Spinal cord (tissue), 10 donors: ENCODE measurements around the gene HIC1. TPM values are rescaled to one million over a fixed set of nuclear protein-coding genes. Genes with fewer than 3 reads are reported as not detected.

Experiments
- DNase-seq, 6 donors: peaks; one replicate each; pipeline versions ENCODE4 v3.0.0 to v3.0.0-alpha.2; 2013 to 2015; ENCODE audit warnings: low spot score in 6 of 6, low read depth in 4 of 6
- H3K27ac ChIP-seq: one replicate; pipeline ENCODE4 v1.5.1; 2013; ENCODE audit warnings: low read depth, low read length, control low read depth
- H3K27me3 ChIP-seq: one replicate; pipeline ENCODE4 v1.6.1; 2013; ENCODE audit warnings: low read length; ENCODE audit not compliant: control insufficient read depth, insufficient read depth
- H3K36me3 ChIP-seq: one replicate; pipeline ENCODE4 v1.6.1; 2013; ENCODE audit warnings: low read length; ENCODE audit not compliant: control insufficient read depth, insufficient read depth
- H3K4me1 ChIP-seq: one replicate; pipeline ENCODE4 v1.6.1; 2013; ENCODE audit warnings: low read length; ENCODE audit not compliant: control insufficient read depth, insufficient read depth
- H3K4me3 ChIP-seq: one replicate; pipeline ENCODE4 v1.5.1; 2013; ENCODE audit warnings: low read depth, low read length, control low read depth
- H3K9me3 ChIP-seq: one replicate; pipeline ENCODE4 v1.6.1; 2013; ENCODE audit warnings: low read length; ENCODE audit not compliant: control insufficient read depth, insufficient read depth
- WGBS: methylation state at CpG from one replicate; pipeline ENCODE4 v1.1.5; 2013; ENCODE audit warnings: missing lambda C conversion rate; ENCODE audit not compliant: insufficient coverage; 5-methylcytosine and 5-hydroxymethylcytosine counted together
- polyA plus RNA-seq, 2 donors: library from polyadenylated mRNA; unstranded; fragments of 120-200 nt; gene quantifications; one replicate each; pipeline ENCODE4 v1.2.1, GENCODE V29; 2013; ENCODE audit not compliant: insufficient read length in 2 of 2
- total RNA-seq, 2 donors: library from RNA; depleted of rRNA in 1 of 2; stranded (reverse); fragments of 120-200 nt in 1 of 2; fragments of >200 nt in 1 of 2; gene quantifications; one replicate each; pipeline versions ENCODE4 v1.2.3 to v1.2.4, GENCODE V29; 2013 to 2014
- donor health status: healthy.

The HIC1 gene
- total and polyA plus RNA-seq, 4 donors = 8.6 to 46.5 (median 14.2) TPM

DNA sequence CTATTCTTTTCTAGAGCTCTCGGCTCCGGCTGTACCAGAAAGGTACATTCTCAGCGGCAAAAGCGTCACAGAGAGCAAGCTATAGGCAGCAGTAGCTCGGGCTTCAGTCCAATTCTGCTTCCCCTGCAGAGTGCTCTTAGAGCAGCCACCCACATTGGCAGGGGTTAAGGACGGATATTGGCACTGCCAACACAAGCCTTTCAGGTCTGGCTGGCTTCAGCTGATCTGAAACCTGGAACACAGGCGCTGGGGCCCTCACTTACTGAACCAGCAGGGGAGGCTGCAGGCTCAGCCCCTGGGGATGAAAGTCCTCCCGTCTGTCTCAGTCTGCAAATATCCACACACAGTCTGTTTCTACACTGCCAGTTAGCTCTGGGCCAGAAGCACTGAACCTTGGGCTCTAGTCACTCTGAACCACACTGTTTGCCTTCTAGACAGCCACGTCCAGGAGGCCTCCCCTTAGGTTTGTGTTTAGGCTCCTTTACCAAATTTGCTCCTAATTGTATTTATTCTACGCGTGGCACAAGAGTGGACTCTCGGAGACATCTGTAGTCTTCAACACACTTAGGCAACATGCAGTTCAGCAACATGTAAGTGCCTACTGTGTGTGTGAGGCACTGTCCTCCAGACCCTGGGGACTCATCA lies 40.1 kb downstream of the HIC1 start:
- Histone ChIP-seq H3K9me3 (no peaks in the 10 kb centered on the region), H3K4me1 (peaks cover 27% of the 10 kb centered on the region), H3K4me3 (no peak overlapping the region), H3K27me3 (no peaks in the 10 kb centered on the region), H3K27ac (peak overlapping the region; percentile 57), H3K36me3 (no peaks in the 10 kb centered on the region)
- 33% methylated on average over 9 of the region's 12 CpGs for WGBS
- DNase-seq = peak in 3 of 6 donors; percentile 49 to 91 (median 83)

DNA sequence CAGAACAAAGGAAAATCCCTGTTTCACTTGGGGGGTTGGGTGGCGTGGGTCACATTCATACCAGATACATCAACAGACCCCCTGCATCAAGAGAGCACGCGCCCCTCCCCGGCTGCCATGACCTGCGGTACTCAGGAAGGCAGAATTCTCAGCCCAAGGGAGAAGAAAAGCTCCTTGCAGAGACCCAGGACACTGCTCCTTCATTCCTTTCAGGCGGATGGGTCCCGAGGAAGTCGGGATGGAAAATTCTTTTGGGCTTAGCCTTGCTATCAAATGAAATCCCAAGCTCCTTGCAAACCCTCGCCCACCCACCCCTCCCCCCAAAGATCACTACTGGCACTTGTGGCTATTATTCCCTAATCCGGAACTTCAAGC lies 40.6 kb downstream of the HIC1 start:
- Histone ChIP-seq H3K4me3 (no peak overlapping the region), H3K4me1 (peaks cover 22% of the 10 kb centered on the region), H3K27me3 (no peaks in the 10 kb centered on the region), H3K9me3 (no peaks in the 10 kb centered on the region), H3K27ac (peak overlapping the region; percentile 57), H3K36me3 (no peaks in the 10 kb centered on the region)
- DNase-seq = no peak
- WGBS = 74% methylated on average over 9 of the region's 10 CpGs

- Histone ChIP-seq H3K4me1 (no peaks in the 10 kb centered on the region), H3K27me3 (no peaks in the 10 kb centered on the region)
Observed at GRCh38 chr17:2101448-2102257, 46.8 kb downstream of the HIC1 start.

GRCh38 chr17:2102931-2103809 lies 48.3 kb downstream of the HIC1 start:
- H3K27ac ChIP-seq = no peak overlapping the region
- peaks cover 3% of the 10 kb centered on the region for H3K36me3 ChIP-seq
- DNase-seq = no peak
- H3K4me1 ChIP-seq = peaks cover 6% of the 10 kb centered on the region
- 95% methylated on average over 8 of the region's 9 CpGs for WGBS
- no peaks in the 10 kb centered on the region for H3K27me3 ChIP-seq
- H3K4me3 ChIP-seq = no peak overlapping the region
- H3K9me3 ChIP-seq = no peaks in the 10 kb centered on the region

More at GRCh38 chr17:2101448-2102257, 46.8 kb downstream of the HIC1 start:
- Histone ChIP-seq H3K4me3 (no peak overlapping the region), H3K27ac (no peak overlapping the region), H3K9me3 (no peaks in the 10 kb centered on the region), H3K36me3 (peaks cover 3% of the 10 kb centered on the region)
- 56% methylated on average over 8 of the region's 15 CpGs for WGBS
- DNase-seq = peak in 1 of 6 donors; percentile 49

DNA sequence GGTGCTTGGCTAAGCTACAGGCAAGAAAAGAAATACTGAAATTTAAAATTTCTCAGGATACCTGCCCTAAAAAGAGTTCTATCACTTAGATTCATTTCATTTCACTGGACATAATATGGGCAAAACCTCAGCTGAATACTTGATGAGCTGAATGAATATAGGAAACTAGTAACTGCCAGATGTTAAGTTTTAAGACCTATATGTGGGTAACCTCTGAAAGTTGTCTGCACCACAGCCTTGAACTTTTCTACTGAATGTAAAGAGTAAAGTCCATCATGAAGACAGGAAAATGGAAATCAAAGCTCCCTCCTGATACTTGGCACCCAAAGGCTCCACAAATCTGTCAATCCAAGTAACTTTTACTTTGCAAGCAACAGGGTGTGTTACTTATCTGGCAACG lies 50.8 kb downstream of the HIC1 start:
- Histone ChIP-seq H3K27ac (peak overlapping the region; percentile 69), H3K4me1 (peaks cover 6% of the 10 kb centered on the region)
- no CpG with 5 or more reads among the region's 1 CpG for WGBS

GRCh38 chr17:2106308-2106955 lies 51.5 kb downstream of the HIC1 start:
- Histone ChIP-seq H3K36me3 (peaks cover 3% of the 10 kb centered on the region), H3K27ac (peak overlapping the region; percentile 69), H3K27me3 (no peaks in the 10 kb centered on the region), H3K9me3 (no peaks in the 10 kb centered on the region), H3K4me3 (no peak overlapping the region), H3K4me1 (peaks cover 6% of the 10 kb centered on the region)
- WGBS = 88% methylated on average over 9 of the region's 11 CpGs
- no peak for DNase-seq

More for the DNA sequence above, 50.8 kb downstream of the HIC1 start:
- H3K27me3 ChIP-seq = no peaks in the 10 kb centered on the region
- no peaks in the 10 kb centered on the region for H3K9me3 ChIP-seq
- DNase-seq = no peak
- no peak overlapping the region for H3K4me3 ChIP-seq
- peaks cover 3% of the 10 kb centered on the region for H3K36me3 ChIP-seq

DNA sequence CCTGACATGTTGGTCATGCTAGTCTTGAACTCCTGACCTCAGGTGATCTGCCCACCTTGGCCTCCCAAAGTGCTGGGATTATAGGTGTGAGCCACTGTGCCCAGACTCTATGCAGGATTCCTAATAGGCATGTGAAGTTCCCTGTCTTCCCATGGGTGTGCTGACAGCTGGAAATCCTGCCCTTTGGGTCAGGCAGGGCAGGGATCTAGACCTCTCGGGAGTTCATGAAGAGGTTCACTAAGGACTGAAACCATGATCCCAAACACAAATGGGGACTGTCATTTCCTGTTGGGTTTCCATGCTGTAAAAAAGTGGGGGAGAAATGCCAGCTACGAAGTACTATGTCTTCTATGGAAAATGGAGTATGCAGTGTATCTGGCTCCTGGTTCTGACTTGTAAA lies 52.1 kb downstream of the HIC1 start:
- Histone ChIP-seq H3K4me3 (no peak overlapping the region), H3K27me3 (no peaks in the 10 kb centered on the region), H3K27ac (peak overlapping the region; percentile 57), H3K36me3 (peaks cover 3% of the 10 kb centered on the region), H3K4me1 (peaks cover 6% of the 10 kb centered on the region), H3K9me3 (no peaks in the 10 kb centered on the region)
- DNase-seq = no peak
- 83% methylated on average over 1 of the region's 2 CpGs for WGBS

GRCh38 chr17:2107506-2107905 lies 52.6 kb downstream of the HIC1 start:
- no peaks in the 10 kb centered on the region for H3K27me3 ChIP-seq
- peak in 1 of 6 donors; percentile 75 for DNase-seq
- no peak overlapping the region for H3K4me3 ChIP-seq
- no peaks in the 10 kb centered on the region for H3K9me3 ChIP-seq
- peak overlapping the region; percentile 57 for H3K27ac ChIP-seq
- peaks cover 3% of the 10 kb centered on the region for H3K36me3 ChIP-seq
- WGBS = 94% methylated on average over 3 of the region's 3 CpGs
- peaks cover 6% of the 10 kb centered on the region for H3K4me1 ChIP-seq

DNA sequence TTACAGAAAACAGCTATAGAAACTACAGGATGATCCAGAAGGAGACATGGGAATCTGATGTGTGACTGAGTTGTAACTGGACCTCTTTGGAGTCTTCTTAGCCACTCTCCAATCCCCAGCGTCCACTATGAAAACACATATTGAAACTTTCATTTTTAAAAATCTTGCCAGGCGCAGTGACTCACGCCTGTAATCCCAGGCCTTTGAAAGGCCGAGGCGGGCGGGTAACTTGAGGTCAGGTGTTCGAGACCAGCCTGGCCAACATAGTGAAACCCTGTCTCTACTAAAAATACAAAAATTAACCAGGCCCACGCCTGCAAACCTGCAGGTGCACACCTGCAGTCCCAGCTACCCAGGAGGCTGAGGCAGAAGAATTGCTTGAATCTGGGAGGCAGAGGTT lies 53.3 kb downstream of the HIC1 start:
- Histone ChIP-seq H3K27ac (no peak overlapping the region), H3K4me3 (no peak overlapping the region)

More for the DNA sequence above, 53.3 kb downstream of the HIC1 start:
- peaks cover 3% of the 10 kb centered on the region for H3K36me3 ChIP-seq
- no peaks in the 10 kb centered on the region for H3K27me3 ChIP-seq
- no peak for DNase-seq
- no peaks in the 10 kb centered on the region for H3K9me3 ChIP-seq
- 96% methylated on average over 7 of the region's 8 CpGs for WGBS
- peaks cover 6% of the 10 kb centered on the region for H3K4me1 ChIP-seq
